NCI-H2029 (cell line): ENCODE data around the gene LMTK3.
"Not testable (repeated sequence)": the region's sequence is repeated elsewhere in the genome, so short reads cannot be mapped to it uniquely, and the experiment has no call there.

Experiments
- DNase-seq: peaks from one replicate; lab custom pipeline; 2025; lab: John Stamatoyannopoulos, UW

LMTK3 gene

GRCh38 chr19:48538057-48538456 lies 26.4 kb upstream of the LMTK3 start:
- not testable (repeated sequence) for DNase-seq

GRCh38 chr19:48537541-48537940 lies 25.9 kb upstream of the LMTK3 start:
- DNase-seq = no peak

GRCh38 chr19:48533770-48534169 lies 22.1 kb upstream of the LMTK3 start:
- no peak for DNase-seq

- no peak for DNase-seq
These were observed 19.1 kb upstream of the LMTK3 start for GRCh38 chr19:48530770-48531169.

GRCh38 chr19:48530066-48530720 lies 18.6 kb upstream of the LMTK3 start:
- no peak for DNase-seq

GRCh38 chr19:48529156-48529555 lies 17.5 kb upstream of the LMTK3 start:
- DNase-seq = no peak

- no peak for DNase-seq
These were observed 13.1 kb upstream of the LMTK3 start for GRCh38 chr19:48524732-48525131.

GRCh38 chr19:48524221-48524620 lies 12.6 kb upstream of the LMTK3 start:
- DNase-seq = no peak

- no peak for DNase-seq
These were observed 8.5 kb upstream of the LMTK3 start for GRCh38 chr19:48520134-48520533.

GRCh38 chr19:48519426-48519825 lies 7.8 kb upstream of the LMTK3 start:
- not testable (repeated sequence) for DNase-seq

- DNase-seq = no peak
These were observed 6.6 kb upstream of the LMTK3 start for GRCh38 chr19:48518207-48518606.

GRCh38 chr19:48516536-48516935 lies 4.9 kb upstream of the LMTK3 start:
- DNase-seq = no peak

- no peak for DNase-seq
These were observed 2.5 kb upstream of the LMTK3 start for GRCh38 chr19:48514123-48514458.

GRCh38 chr19:48513289-48514122 lies 1.9 kb upstream of the LMTK3 start:
- peak; percentile 46 for DNase-seq

- no peak for DNase-seq
These were observed 1.1 kb upstream of the LMTK3 start for GRCh38 chr19:48512504-48513288.

- no peak for DNase-seq
These were observed 309 bp downstream of the LMTK3 start for GRCh38 chr19:48511321-48511731.

GRCh38 chr19:48510421-48511268 lies 990 bp downstream of the LMTK3 start:
- peak; percentile 23 for DNase-seq

GRCh38 chr19:48509467-48510194 lies 2.0 kb downstream of the LMTK3 start:
- DNase-seq = no peak

GRCh38 chr19:48508729-48509411 lies 2.8 kb downstream of the LMTK3 start:
- DNase-seq = no peak

GRCh38 chr19:48507911-48508439 lies 3.7 kb downstream of the LMTK3 start:
- DNase-seq = no peak
